Hematopoietic multipotent progenitor cell treated with erythropoietin and hydrocortisone succinate and interleukin-3 and kit ligand, for 6 days (in vitro differentiated cells): ENCODE measurements around the gene FGA.
"Not testable (repeated sequence)": the region's sequence is repeated elsewhere in the genome, so short reads cannot be mapped to it uniquely, and the experiment has no call there.

Source experiments
- DNase-seq: peaks from one replicate; pipeline ENCODE4 v3.0.0-alpha.2; 2015

Gene FGA

GRCh38 chr4:154606728-154607723, 16.5 kb upstream of the FGA start:
- DNase-seq: no peak

GRCh38 chr4:154604696-154605200, 14.2 kb upstream of the FGA start:
- DNase-seq: no peak

GRCh38 chr4:154603033-154603943, 12.7 kb upstream of the FGA start:
- no peak for DNase-seq

GRCh38 chr4:154602404-154603020, 12.0 kb upstream of the FGA start:
- DNase-seq: no peak

- DNase-seq: no peak
Observed at GRCh38 chr4:154597798-154598774, 7.5 kb upstream of the FGA start.

GRCh38 chr4:154597281-154597680, 6.7 kb upstream of the FGA start:
- not testable (repeated sequence) for DNase-seq

GRCh38 chr4:154595807-154596206, 5.3 kb upstream of the FGA start:
- DNase-seq: no peak

- DNase-seq: not testable (repeated sequence)
Observed at GRCh38 chr4:154594343-154594742, 3.8 kb upstream of the FGA start.

GRCh38 chr4:154593868-154594267, 3.3 kb upstream of the FGA start:
- no peak for DNase-seq

GRCh38 chr4:154591890-154592289, 1.3 kb upstream of the FGA start:
- DNase-seq: no peak

- DNase-seq: no peak
Observed at GRCh38 chr4:154589296-154590197, 995 bp downstream of the FGA start.

GRCh38 chr4:154588198-154588597, 2.3 kb downstream of the FGA start:
- no peak for DNase-seq

GRCh38 chr4:154586296-154587033, 4.1 kb downstream of the FGA start:
- no peak for DNase-seq

GRCh38 chr4:154585369-154586018, 5.0 kb downstream of the FGA start:
- no peak for DNase-seq

- DNase-seq: no peak
Observed at GRCh38 chr4:154584259-154584658, 6.3 kb downstream of the FGA start.

GRCh38 chr4:154583677-154584076, 6.9 kb downstream of the FGA start:
- DNase-seq: no peak

GRCh38 chr4:154583230-154583629, 7.3 kb downstream of the FGA start:
- DNase-seq: no peak

GRCh38 chr4:154582723-154583122, 7.8 kb downstream of the FGA start:
- no peak for DNase-seq

GRCh38 chr4:154579927-154580326, 10.6 kb downstream of the FGA start:
- no peak for DNase-seq
